ENCODE measurements around the gene MTUS2. TPM values are rescaled to one million over a fixed set of nuclear protein-coding genes. Genes with fewer than 3 reads are reported as not detected.
A peak's percentile ranks its signal among the peaks of the same experiment; 100 is the strongest.

The MTUS2 gene
- total and polyA plus RNA-seq, 9 of the 15 experiments (the other 6 are each of a cell fraction or from before 2014, with no cell fraction given) = 0.01 to 0.28 (median 0.06) TPM; not detected in 1

- H3K9ac ChIP-seq (ENCODE audit: insufficient read depth in 1 of 2, low read depth in 2 of 2, low read length in 2 of 2) = no peak overlapping the region
- no peaks in the 10 kb centered on the region for H3K9me1 ChIP-seq (ENCODE audit: control insufficient read depth, insufficient read depth, low read length)
- H3K4me3 ChIP-seq = no peak overlapping the region
- H3K79me2 ChIP-seq (ENCODE audit: control insufficient read depth, insufficient read depth, low read length) = no peaks in the 10 kb centered on the region
- no peak for ATAC-seq
- H3K9me3 ChIP-seq (replicated peaks; ENCODE audit: control insufficient read depth, insufficient read depth, low read depth, low read length) = no peaks in the 10 kb centered on the region
- H3K4me2 ChIP-seq (ENCODE audit: insufficient read depth, low read length) = no peak overlapping the region
- TF ChIP-seq POLR2AphosphoS5 (IDR thresholded peaks at IDR 0.05; ENCODE audit: control insufficient read depth, insufficient read depth, low read depth, low read length) (peak; percentile 20; the same call in 1 of the 2 replicates), NFE2L1 (tag; IDR thresholded peaks at IDR 0.05; ENCODE audit: borderline replicate concordance, low read depth) (no peak)
- ChIA-PET POLR2A (no interaction called here), CTCF (ENCODE audit: low intra/inter-chr PET ratio) (interaction anchor here (1.4 kb wide), 1 partner anchor 197 kb away, joined by 3 read pairs; no protein-coding TSS in a partner anchor)
- DNase-seq (ENCODE audit: extremely low read depth in 1 of 4, low spot score in 3 of 4) = no peak
- no TSS peak for BruUV-seq (replicated peaks)
- intact Hi-C loops (cut with micrococcal nuclease) = no loop called here
- WGBS (ENCODE audit: insufficient coverage, low coverage, missing lambda C conversion rate) = 92% methylated on average over 3 of the region's 12 CpGs
- in situ Hi-C loops (cut with MboI) = no loop called here
- no peak overlapping the region for H3K27ac ChIP-seq (ENCODE audit: extremely low read depth, low read depth, low read length)
- H3K27me3 ChIP-seq (ENCODE audit: control insufficient read depth in 2 of 2, insufficient read depth in 2 of 2, low read length in 2 of 2) = no peaks in the 10 kb centered on the region; a peak in 1 of 5 replicates
- peaks cover 0 to 6% of the 10 kb centered on the region in 2 experiments; a peak in 3 of 5 replicates for H3K4me1 ChIP-seq (replicated peaks in 1 of 2; ENCODE audit: control insufficient read depth in 2 of 2, insufficient read depth in 2 of 2, low read length in 2 of 2)
- FAIRE-seq = no peak
- H2AFZ ChIP-seq (ENCODE audit: low read depth, low read length) = no peak overlapping the region
- peaks cover 22% of the 10 kb centered on the region; the same call in 1 of the 3 replicates for H3K36me3 ChIP-seq (ENCODE audit: control insufficient read depth, insufficient read depth, low read length)
- H4K20me1 ChIP-seq (replicated peaks; ENCODE audit: control insufficient read depth, insufficient read depth, low read length) = peaks cover 12% of the 10 kb centered on the region
Measured at GRCh38 chr13:29511106-29511796, 691.1 kb downstream of the MTUS2 start.

- peaks cover 28% of the 10 kb centered on the region; the same call in 1 of the 3 replicates for H3K36me3 ChIP-seq (ENCODE audit: control insufficient read depth, insufficient read depth, low read length)
- no peaks in the 10 kb centered on the region; a peak in 1 of 5 replicates for H3K27me3 ChIP-seq (ENCODE audit: control insufficient read depth in 2 of 2, insufficient read depth in 2 of 2, low read length in 2 of 2)
- no peaks in the 10 kb centered on the region for H3K79me2 ChIP-seq (ENCODE audit: control insufficient read depth, insufficient read depth, low read length)
- FAIRE-seq (no peak), DNase-seq (ENCODE audit: extremely low read depth in 1 of 4, low spot score in 3 of 4) (no peak), ATAC-seq (no peak)
- ChIA-PET CTCF (ENCODE audit: low intra/inter-chr PET ratio) (no interaction called here), POLR2A (no interaction called here)
- intact Hi-C loops (cut with micrococcal nuclease) (no loop called here), in situ Hi-C loops (cut with MboI) (no loop called here)
- no peak overlapping the region for H2AFZ ChIP-seq (ENCODE audit: low read depth, low read length)
- H3K4me3 ChIP-seq = no peak overlapping the region
- BruUV-seq (replicated peaks) = TSS peak; percentile 19
- H3K4me1 ChIP-seq (replicated peaks in 1 of 2; ENCODE audit: control insufficient read depth in 2 of 2, insufficient read depth in 2 of 2, low read length in 2 of 2) = peaks cover 0 to 6% of the 10 kb centered on the region in 2 experiments; a peak in 3 of 5 replicates
- H3K4me2 ChIP-seq (ENCODE audit: insufficient read depth, low read length) = no peak overlapping the region
- no peaks in the 10 kb centered on the region for H3K9me1 ChIP-seq (ENCODE audit: control insufficient read depth, insufficient read depth, low read length)
- H4K20me1 ChIP-seq (replicated peaks; ENCODE audit: control insufficient read depth, insufficient read depth, low read length) = peaks cover 12% of the 10 kb centered on the region
- no peaks in the 10 kb centered on the region for H3K9me3 ChIP-seq (replicated peaks; ENCODE audit: control insufficient read depth, insufficient read depth, low read depth, low read length)
- no peak overlapping the region for H3K9ac ChIP-seq (ENCODE audit: insufficient read depth in 1 of 2, low read depth in 2 of 2, low read length in 2 of 2)
- no peak overlapping the region for H3K27ac ChIP-seq (ENCODE audit: extremely low read depth, low read depth, low read length)
- WGBS (ENCODE audit: insufficient coverage, low coverage, missing lambda C conversion rate) = no CpG with 5 or more reads among the region's 8 CpGs
- no peak for TF ChIP-seq SMAD4 (CRISPR knock-in tag; conservative IDR thresholded peaks at IDR 0.05)
- TF ChIP-seq ZBTB1 (CRISPR knock-in tag; IDR thresholded peaks at IDR 0.05; ENCODE audit: borderline replicate concordance, low read depth) = no peak
- no peak for TF ChIP-seq PPARD (CRISPR knock-in tag; IDR thresholded peaks at IDR 0.05)
- no peak for TF ChIP-seq ZC3H4 (CRISPR knock-in tag; IDR thresholded peaks at IDR 0.05; ENCODE audit: borderline replicate concordance)
- no peak for TF ChIP-seq MECOM (CRISPR knock-in tag; IDR thresholded peaks at IDR 0.05)
- no peak for TF ChIP-seq MAFK (IDR thresholded peaks at IDR 0.05; ENCODE audit: low read length)
- no peak for TF ChIP-seq SRSF9 (IDR thresholded peaks at IDR 0.05; ENCODE audit: borderline replicate concordance, low read depth, low read length)
- TF ChIP-seq SAFB2 (IDR thresholded peaks at IDR 0.05; ENCODE audit: borderline replicate concordance, low read depth, low read length, severe bottlenecking) = no peak
- no peak for TF ChIP-seq CXXC5 (CRISPR knock-in tag; IDR thresholded peaks at IDR 0.05)
- no peak for TF ChIP-seq KLF16 (IDR thresholded peaks at IDR 0.05)
- TF ChIP-seq NR2C2 (CRISPR knock-in tag; IDR thresholded peaks at IDR 0.05) = no peak
- no peak for TF ChIP-seq NR2C2 (tag; IDR thresholded peaks at IDR 0.05)
- TF ChIP-seq TEAD2 (tag; IDR thresholded peaks at IDR 0.05) = no peak
- TF ChIP-seq ID3 (CRISPR knock-in tag; IDR thresholded peaks at IDR 0.05) = no peak
- no peak for TF ChIP-seq ID3 (tag; IDR thresholded peaks at IDR 0.05)
Measured at GRCh38 chr13:29511980-29512379, 691.8 kb downstream of the MTUS2 start.

Data from K562 (cell line).